HG02798 (cell line): ENCODE data around the gene GPSM1.

ENCODE experiments used
- ATAC-seq: cut with Tn5 transposase; IDR thresholded peaks from one replicate; pipeline ENCODE4 v1.9.1; 2021; ENCODE audit warnings: mild to moderate bottlenecking; ENCODE audit not compliant: unreplicated experiment, poor library complexity

Gene GPSM1

GRCh38 chr9:136289651-136290507, 37.5 kb upstream of the GPSM1 start:
- no peak for ATAC-seq

- ATAC-seq = no peak
Observed at GRCh38 chr9:136290508-136291000, 36.8 kb upstream of the GPSM1 start.

GRCh38 chr9:136291306-136292025, 35.9 kb upstream of the GPSM1 start:
- ATAC-seq = no peak

GRCh38 chr9:136292026-136292538, 35.3 kb upstream of the GPSM1 start:
- no peak for ATAC-seq

GRCh38 chr9:136292591-136293448, 34.5 kb upstream of the GPSM1 start:
- no peak for ATAC-seq

- no peak for ATAC-seq
Observed at GRCh38 chr9:136293476-136294077, 33.8 kb upstream of the GPSM1 start.

GRCh38 chr9:136294437-136294836, 32.9 kb upstream of the GPSM1 start:
- no peak for ATAC-seq

- no peak for ATAC-seq
Observed at GRCh38 chr9:136295055-136295454, 32.3 kb upstream of the GPSM1 start.

GRCh38 chr9:136295542-136296433, 31.6 kb upstream of the GPSM1 start:
- no peak for ATAC-seq

- ATAC-seq = no peak
Observed at GRCh38 chr9:136296434-136297015, 30.8 kb upstream of the GPSM1 start.

- no peak for ATAC-seq
Observed at GRCh38 chr9:136297016-136297691, 30.2 kb upstream of the GPSM1 start.

- ATAC-seq = no peak
Observed at GRCh38 chr9:136297766-136298735, 29.3 kb upstream of the GPSM1 start.

- ATAC-seq = no peak
Observed at GRCh38 chr9:136299116-136299515, 28.2 kb upstream of the GPSM1 start.

- ATAC-seq = no peak
Observed at GRCh38 chr9:136299541-136299940, 27.8 kb upstream of the GPSM1 start.

GRCh38 chr9:136300016-136300545, 27.3 kb upstream of the GPSM1 start:
- no peak for ATAC-seq

- no peak for ATAC-seq
Observed at GRCh38 chr9:136300866-136301265, 26.5 kb upstream of the GPSM1 start.

- no peak for ATAC-seq
Observed at GRCh38 chr9:136302527-136302926, 24.8 kb upstream of the GPSM1 start.
